HG03039 (cell line): ENCODE data around the gene MMS19.
"Not testable (repeated sequence)": the region's sequence is repeated elsewhere in the genome, so short reads cannot be mapped to it uniquely, and the experiment has no call there.

ENCODE experiments used
- ATAC-seq: cut with Tn5 transposase; IDR thresholded peaks from one replicate; pipeline ENCODE4 v1.9.1; 2021; ENCODE audit warnings: mild to moderate bottlenecking, moderate library complexity; ENCODE audit not compliant: unreplicated experiment

The MMS19 gene

GRCh38 chr10:97529685-97530465 lies 31.7 kb upstream of the MMS19 start:
- no peak for ATAC-seq

- ATAC-seq: not testable (repeated sequence)
Observed at GRCh38 chr10:97528876-97529275, 30.7 kb upstream of the MMS19 start.

GRCh38 chr10:97525683-97526110 lies 27.5 kb upstream of the MMS19 start:
- ATAC-seq: no peak

GRCh38 chr10:97525086-97525485 lies 26.9 kb upstream of the MMS19 start:
- no peak for ATAC-seq

- no peak for ATAC-seq
Observed at GRCh38 chr10:97522937-97523336, 24.7 kb upstream of the MMS19 start.

- ATAC-seq: no peak
Observed at GRCh38 chr10:97522071-97522470, 23.8 kb upstream of the MMS19 start.

GRCh38 chr10:97520978-97521761 lies 22.9 kb upstream of the MMS19 start:
- no peak for ATAC-seq

GRCh38 chr10:97520520-97520919 lies 22.3 kb upstream of the MMS19 start:
- ATAC-seq: no peak

- no peak for ATAC-seq
Observed at GRCh38 chr10:97519342-97519741, 21.1 kb upstream of the MMS19 start.

GRCh38 chr10:97518301-97519043 lies 20.2 kb upstream of the MMS19 start:
- no peak for ATAC-seq

GRCh38 chr10:97517778-97518300 lies 19.6 kb upstream of the MMS19 start:
- ATAC-seq: no peak

GRCh38 chr10:97517096-97517750 lies 19.0 kb upstream of the MMS19 start:
- ATAC-seq: no peak

- ATAC-seq: no peak
Observed at GRCh38 chr10:97515271-97515978, 17.2 kb upstream of the MMS19 start.

GRCh38 chr10:97514344-97514743 lies 16.1 kb upstream of the MMS19 start:
- no peak for ATAC-seq

- ATAC-seq: no peak
Observed at GRCh38 chr10:97512993-97513392, 14.8 kb upstream of the MMS19 start.

GRCh38 chr10:97511711-97512440 lies 13.7 kb upstream of the MMS19 start:
- no peak for ATAC-seq

- ATAC-seq: no peak
Observed at GRCh38 chr10:97510686-97511085, 12.5 kb upstream of the MMS19 start.

- ATAC-seq: no peak
Observed at GRCh38 chr10:97509120-97509680, 11.0 kb upstream of the MMS19 start.

- ATAC-seq: no peak
Observed at GRCh38 chr10:97508342-97508741, 10.1 kb upstream of the MMS19 start.
